OCI-LY1 (cell line): ENCODE data around the gene GZF1.

ENCODE experiments used
- H2AFZ ChIP-seq: fragments of 200-600 bp; sonication (generic), shearing (Covaris generic); 2 replicates; pipeline ENCODE4 v1.6.0; 2014; ENCODE audit warnings: antibody characterized with exemption, mild to moderate bottlenecking, low read length
- H3F3A ChIP-seq: fragments of 200-600 bp; sonication (generic), shearing (Covaris generic); 2 replicates; pipeline ENCODE4 v1.6.0; 2014; ENCODE audit warnings: mild to moderate bottlenecking, antibody characterized with exemption, low read length, moderate library complexity; ENCODE audit not compliant: insufficient read depth
- H3K27ac ChIP-seq: fragments of 200-600 bp; sonication (generic); 2 replicates; pipeline ENCODE4 v1.5.1; 2014; ENCODE audit warnings: low read length, mixed run types, mild to moderate bottlenecking, low read depth; ENCODE audit not compliant: poor library complexity, severe bottlenecking
- H3K27me3 ChIP-seq: fragments of 200-600 bp; sonication (generic); 2 replicates; pipeline ENCODE4 v1.6.0; 2014; ENCODE audit warnings: antibody characterized with exemption, mild to moderate bottlenecking, low read length, moderate library complexity; ENCODE audit not compliant: insufficient read depth
- H3K36me3 ChIP-seq: fragments of 200-600 bp; sonication (generic); 2 replicates; pipeline ENCODE4 v1.6.1; 2014; ENCODE audit warnings: mild to moderate bottlenecking, antibody characterized with exemption, low read length, moderate library complexity, mixed read lengths; ENCODE audit not compliant: insufficient read depth
- H3K4me1 ChIP-seq: fragments of 200-600 bp; sonication (generic); 2 replicates; pipeline ENCODE4 v1.5.1; 2014; ENCODE audit warnings: mild to moderate bottlenecking, low read length, moderate library complexity; ENCODE audit not compliant: insufficient read depth, severe bottlenecking
- H3K4me2 ChIP-seq: fragments of 200-600 bp; sonication (generic), shearing (Covaris generic); 2 replicates; pipeline ENCODE4 v1.6.1; 2014; ENCODE audit warnings: low read length
- H3K4me3 ChIP-seq: fragments of 200-600 bp; sonication (generic); 2 replicates; pipeline ENCODE4 v1.5.1; 2014; ENCODE audit warnings: low read length, low read depth, mild to moderate bottlenecking, mixed read lengths; ENCODE audit not compliant: poor library complexity, severe bottlenecking
- H3K79me2 ChIP-seq: fragments of 200-600 bp; shearing (Covaris generic); 2 replicates; pipeline ENCODE4 v1.6.1; 2016; ENCODE audit warnings: mixed run types, low read length, mixed read lengths; ENCODE audit not compliant: insufficient read depth
- H3K9ac ChIP-seq: fragments of 200-600 bp; sonication (generic), shearing (Covaris generic); 2 replicates; pipeline ENCODE4 v1.6.1; 2014; ENCODE audit warnings: mild to moderate bottlenecking, low read length, mixed read lengths
- H3K9me2 ChIP-seq: fragments of 200-600 bp; sonication (generic), shearing (Covaris generic); 2 replicates; pipeline ENCODE4 v1.6.1; 2014; ENCODE audit warnings: low read depth, mild to moderate bottlenecking, low read length, mixed read lengths
- H3K9me3 ChIP-seq: fragments of 200-600 bp; shearing (Covaris generic); 2 replicates; pipeline ENCODE4 v1.6.1; 2014; ENCODE audit warnings: low read length, mixed read lengths
- H4K20me1 ChIP-seq: fragments of 200-600 bp; sonication (generic), shearing (Covaris generic); 2 replicates; pipeline ENCODE4 v1.6.0; 2016; ENCODE audit warnings: mild to moderate bottlenecking, low read length; ENCODE audit not compliant: insufficient read depth
- EZH2 ChIP-seq: fragments of 200-600 bp; sonication (generic), shearing (Covaris generic); IDR thresholded peaks from 2 replicates; pipeline ENCODE4 v1.8.0; 2017; ENCODE audit warnings: borderline replicate concordance, mixed run types, mild to moderate bottlenecking, antibody characterized with exemption, low read length, moderate library complexity, mixed read lengths
- TF ChIP-seq, protein P1 (sequence below): fragments of 200-600 bp; sonication (generic), shearing (Covaris generic); IDR thresholded peaks from 2 replicates; pipeline ENCODE4 v1.5.1; 2017; ENCODE audit warnings: mild to moderate bottlenecking, antibody characterized with exemption, low read length, moderate library complexity, mixed read lengths

The GZF1 gene

DNA sequence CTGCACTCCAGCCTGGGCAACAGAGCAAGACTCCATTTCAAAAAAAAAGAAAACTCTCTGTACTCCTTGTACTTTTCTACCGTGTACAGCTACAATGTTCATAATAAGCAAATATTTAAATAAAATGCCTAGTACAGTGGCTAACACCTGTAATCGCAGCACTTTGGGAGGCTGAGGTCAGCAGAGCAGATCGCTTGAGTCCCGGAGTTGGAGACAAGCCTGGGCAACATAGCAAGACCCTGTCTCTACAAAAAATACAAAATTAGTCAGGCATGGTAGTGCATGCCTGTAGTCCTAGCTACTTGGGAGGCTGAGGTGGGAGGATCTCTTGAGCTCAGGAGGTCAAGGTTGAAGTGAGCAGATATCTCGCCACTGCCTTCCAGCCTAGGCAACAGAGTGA lies 53.6 kb downstream of the GZF1 start:
- TF ChIP-seq, protein P1, sequence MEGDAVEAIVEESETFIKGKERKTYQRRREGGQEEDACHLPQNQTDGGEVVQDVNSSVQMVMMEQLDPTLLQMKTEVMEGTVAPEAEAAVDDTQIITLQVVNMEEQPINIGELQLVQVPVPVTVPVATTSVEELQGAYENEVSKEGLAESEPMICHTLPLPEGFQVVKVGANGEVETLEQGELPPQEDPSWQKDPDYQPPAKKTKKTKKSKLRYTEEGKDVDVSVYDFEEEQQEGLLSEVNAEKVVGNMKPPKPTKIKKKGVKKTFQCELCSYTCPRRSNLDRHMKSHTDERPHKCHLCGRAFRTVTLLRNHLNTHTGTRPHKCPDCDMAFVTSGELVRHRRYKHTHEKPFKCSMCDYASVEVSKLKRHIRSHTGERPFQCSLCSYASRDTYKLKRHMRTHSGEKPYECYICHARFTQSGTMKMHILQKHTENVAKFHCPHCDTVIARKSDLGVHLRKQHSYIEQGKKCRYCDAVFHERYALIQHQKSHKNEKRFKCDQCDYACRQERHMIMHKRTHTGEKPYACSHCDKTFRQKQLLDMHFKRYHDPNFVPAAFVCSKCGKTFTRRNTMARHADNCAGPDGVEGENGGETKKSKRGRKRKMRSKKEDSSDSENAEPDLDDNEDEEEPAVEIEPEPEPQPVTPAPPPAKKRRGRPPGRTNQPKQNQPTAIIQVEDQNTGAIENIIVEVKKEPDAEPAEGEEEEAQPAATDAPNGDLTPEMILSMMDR, result no peak
- no peak for TF ChIP-seq EZH2
- H3K27me3 ChIP-seq, result no peaks in the 10 kb centered on the region
- no peaks in the 10 kb centered on the region for H3F3A ChIP-seq
- no peaks in the 10 kb centered on the region for H3K9me3 ChIP-seq
- H3K4me3 ChIP-seq, result no peak overlapping the region
- H3K27ac ChIP-seq, result no peak overlapping the region
- no peaks in the 10 kb centered on the region for H3K9me2 ChIP-seq
- no peak overlapping the region for H2AFZ ChIP-seq
- 0 out of 2 replicates have a peak, but pooled peaks cover 4% of the 10 kb centered on the region for H3K36me3 ChIP-seq
- H3K4me2 ChIP-seq, result no peak overlapping the region
- H4K20me1 ChIP-seq, result no peaks in the 10 kb centered on the region
- H3K79me2 ChIP-seq, result peaks cover 93% of the 10 kb centered on the region
- H3K9ac ChIP-seq, result no peak overlapping the region
- H3K4me1 ChIP-seq, result peaks cover 35% of the 10 kb centered on the region

DNA sequence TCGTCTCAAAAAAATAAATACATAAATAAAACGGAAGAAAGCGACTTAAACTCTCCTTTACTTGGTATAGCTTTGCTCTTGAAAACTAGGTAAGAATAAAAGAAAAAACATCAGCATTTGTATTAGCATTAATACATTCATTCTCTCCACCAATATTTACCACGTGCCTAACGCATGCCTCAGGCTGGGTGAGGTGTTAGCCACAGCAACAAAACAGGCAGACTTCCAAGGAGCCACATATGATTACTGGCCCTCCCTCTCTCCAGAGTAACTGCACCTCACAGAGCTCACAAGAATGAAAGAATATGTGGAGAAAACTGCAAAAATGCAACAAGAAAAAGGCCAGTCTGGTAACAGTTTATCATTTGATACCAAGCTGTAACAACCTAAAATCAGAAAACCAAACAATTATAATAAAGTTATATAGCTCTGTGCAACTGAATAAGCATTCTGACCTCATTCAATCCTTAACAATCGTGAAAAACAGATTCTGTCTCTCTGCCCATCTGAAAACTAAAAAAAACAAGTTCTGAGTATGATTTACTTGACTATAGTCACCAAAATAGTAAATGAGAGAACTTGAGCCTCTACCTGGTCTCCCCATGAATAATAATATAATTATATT lies 54.1 kb downstream of the GZF1 start:
- no peaks in the 10 kb centered on the region for H3K9me2 ChIP-seq

DNA sequence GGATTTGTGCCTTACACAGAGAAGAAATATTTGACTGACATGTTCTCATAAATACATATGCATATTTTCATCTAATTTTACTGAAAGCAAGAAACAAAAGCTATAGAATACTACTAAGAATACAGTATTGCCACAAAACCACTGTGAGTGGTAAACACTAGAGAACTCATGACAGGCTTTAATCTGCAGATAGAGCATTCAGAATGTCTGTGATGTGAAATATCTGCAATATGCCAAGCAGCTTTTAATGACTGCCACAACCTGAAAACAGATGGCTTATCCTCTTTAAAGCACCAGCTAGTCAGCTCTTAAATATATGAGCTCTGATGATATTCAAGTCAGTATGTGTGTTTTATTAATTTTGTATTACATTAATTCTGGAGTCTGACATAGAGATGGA lies 55.9 kb downstream of the GZF1 start:
- no peak overlapping the region for H3K27ac ChIP-seq
- TF ChIP-seq, protein P1, result no peak
- no peak for TF ChIP-seq EZH2
- H3K4me2 ChIP-seq, result no peak overlapping the region
- H3K27me3 ChIP-seq, result no peaks in the 10 kb centered on the region
- no peak overlapping the region for H3K9ac ChIP-seq
- no peaks in the 10 kb centered on the region for H4K20me1 ChIP-seq
- peaks cover 36% of the 10 kb centered on the region for H3K4me1 ChIP-seq
- H3K4me3 ChIP-seq, result no peak overlapping the region
- H3K9me2 ChIP-seq, result no peaks in the 10 kb centered on the region
- no peaks in the 10 kb centered on the region for H3K36me3 ChIP-seq
- no peak overlapping the region for H2AFZ ChIP-seq
- no peaks in the 10 kb centered on the region for H3K9me3 ChIP-seq
- peaks cover 70% of the 10 kb centered on the region for H3K79me2 ChIP-seq
- no peaks in the 10 kb centered on the region for H3F3A ChIP-seq

More for the DNA sequence above, 54.1 kb downstream of the GZF1 start:
- Histone ChIP-seq H3K27ac (no peak overlapping the region), H3K9me3 (no peaks in the 10 kb centered on the region), H3F3A (no peaks in the 10 kb centered on the region), H3K9ac (no peak overlapping the region), H4K20me1 (no peaks in the 10 kb centered on the region), H3K4me1 (peaks cover 35% of the 10 kb centered on the region), H3K79me2 (peaks cover 88% of the 10 kb centered on the region), H3K36me3 (0 out of 2 replicates have a peak, but pooled peaks cover 4% of the 10 kb centered on the region), H3K4me2 (no peak overlapping the region), H3K27me3 (no peaks in the 10 kb centered on the region), H2AFZ (no peak overlapping the region), H3K4me3 (no peak overlapping the region)
- TF ChIP-seq, protein P1, result no peak
- TF ChIP-seq EZH2, result no peak
